ENCODE results near the gene AFF1. TPM values are rescaled to one million over a fixed set of nuclear protein-coding genes. Genes with fewer than 3 reads are reported as not detected.

AFF1 gene
- total RNA-seq, 4 donors from 2014 or later: 72.5 to 128 (median 108) TPM

DNA sequence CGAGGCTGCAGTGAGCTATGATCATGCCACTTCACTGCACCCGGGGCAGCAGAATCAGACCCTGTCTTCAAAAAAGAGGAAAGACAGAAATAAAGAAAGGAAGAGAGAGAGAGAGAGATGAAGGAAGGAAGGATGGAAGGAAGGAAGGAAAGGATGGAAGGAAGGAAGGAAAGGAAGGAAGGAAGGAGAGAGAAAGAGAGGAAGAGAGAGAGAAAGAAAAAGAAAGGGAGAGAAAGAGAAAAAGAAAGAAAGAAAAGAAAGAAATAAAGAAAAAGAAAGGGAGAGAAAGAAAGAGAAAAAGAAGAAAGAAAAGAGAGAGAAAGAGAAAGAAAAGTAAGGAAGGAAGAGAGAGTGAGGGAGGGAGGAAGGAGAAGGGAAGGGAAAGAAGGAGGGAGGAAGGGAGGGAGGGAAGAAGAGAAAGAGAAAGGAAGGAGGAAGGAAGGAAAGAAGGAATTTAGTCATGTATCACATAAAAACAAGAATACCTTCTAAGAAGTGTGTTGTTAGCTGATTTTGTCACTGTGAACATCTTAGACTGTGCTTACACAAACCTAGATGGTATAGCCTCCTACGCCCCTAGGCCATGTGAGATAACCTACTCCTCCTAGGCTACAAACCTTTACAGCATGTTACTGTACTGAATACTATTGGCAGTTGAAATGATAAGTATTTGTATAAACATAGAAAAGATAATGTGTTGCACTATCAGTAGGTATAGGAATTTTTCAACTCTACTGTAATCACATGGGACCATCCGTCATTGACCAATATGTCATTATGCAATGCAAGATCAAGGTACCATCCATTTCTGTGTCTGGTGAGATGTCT lies 17.4 kb upstream of the AFF1 start:
- TF ChIP-seq, protein P1, sequence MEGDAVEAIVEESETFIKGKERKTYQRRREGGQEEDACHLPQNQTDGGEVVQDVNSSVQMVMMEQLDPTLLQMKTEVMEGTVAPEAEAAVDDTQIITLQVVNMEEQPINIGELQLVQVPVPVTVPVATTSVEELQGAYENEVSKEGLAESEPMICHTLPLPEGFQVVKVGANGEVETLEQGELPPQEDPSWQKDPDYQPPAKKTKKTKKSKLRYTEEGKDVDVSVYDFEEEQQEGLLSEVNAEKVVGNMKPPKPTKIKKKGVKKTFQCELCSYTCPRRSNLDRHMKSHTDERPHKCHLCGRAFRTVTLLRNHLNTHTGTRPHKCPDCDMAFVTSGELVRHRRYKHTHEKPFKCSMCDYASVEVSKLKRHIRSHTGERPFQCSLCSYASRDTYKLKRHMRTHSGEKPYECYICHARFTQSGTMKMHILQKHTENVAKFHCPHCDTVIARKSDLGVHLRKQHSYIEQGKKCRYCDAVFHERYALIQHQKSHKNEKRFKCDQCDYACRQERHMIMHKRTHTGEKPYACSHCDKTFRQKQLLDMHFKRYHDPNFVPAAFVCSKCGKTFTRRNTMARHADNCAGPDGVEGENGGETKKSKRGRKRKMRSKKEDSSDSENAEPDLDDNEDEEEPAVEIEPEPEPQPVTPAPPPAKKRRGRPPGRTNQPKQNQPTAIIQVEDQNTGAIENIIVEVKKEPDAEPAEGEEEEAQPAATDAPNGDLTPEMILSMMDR (IDR thresholded peaks at IDR 0.05): no peak
- no peak for TF ChIP-seq POLR2A (IDR thresholded peaks at IDR 0.05)
- no peak overlapping the region for H3K4me3 ChIP-seq
- H3K4me1 ChIP-seq: no peaks in the 10 kb centered on the region
- H3K9me3 ChIP-seq: no peaks in the 10 kb centered on the region
- H3K36me3 ChIP-seq: no peaks in the 10 kb centered on the region
- H3K27ac ChIP-seq: no peak overlapping the region
- DNase-seq: no peak
- H3K27me3 ChIP-seq: no peaks in the 10 kb centered on the region

DNA sequence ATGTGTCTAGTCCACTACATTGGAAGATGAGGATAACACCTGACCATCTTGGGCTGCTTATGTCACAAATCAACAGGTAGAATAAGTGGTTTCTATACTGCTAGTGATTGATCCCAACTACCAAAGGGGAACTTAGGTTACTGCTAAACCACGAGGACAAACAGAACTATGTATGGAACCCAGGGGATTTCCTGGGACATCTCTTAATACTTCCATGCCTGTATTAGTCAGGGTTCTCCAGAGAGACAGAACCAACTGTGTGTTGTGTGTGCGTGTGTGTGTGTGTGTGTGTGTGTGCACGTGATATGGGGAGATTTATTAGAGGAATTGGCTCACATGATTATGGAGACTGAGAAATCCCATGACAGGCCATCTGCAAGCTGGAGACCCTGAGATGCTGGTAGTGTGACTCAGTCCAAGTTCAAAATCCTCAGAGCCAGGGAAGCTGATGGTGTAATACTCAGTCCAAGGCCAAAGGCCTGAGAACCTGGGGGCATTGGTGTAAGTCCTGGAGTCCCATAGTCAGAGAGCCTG lies 16.2 kb upstream of the AFF1 start:
- TF ChIP-seq POLR2A (IDR thresholded peaks at IDR 0.05): no peak
- TF ChIP-seq, protein P1 (IDR thresholded peaks at IDR 0.05): no peak
- Histone ChIP-seq H3K36me3 (no peaks in the 10 kb centered on the region), H3K9me3 (no peaks in the 10 kb centered on the region), H3K27me3 (no peaks in the 10 kb centered on the region), H3K27ac (no peak overlapping the region), H3K4me1 (no peaks in the 10 kb centered on the region), H3K4me3 (no peak overlapping the region)
- no peak for DNase-seq

DNA sequence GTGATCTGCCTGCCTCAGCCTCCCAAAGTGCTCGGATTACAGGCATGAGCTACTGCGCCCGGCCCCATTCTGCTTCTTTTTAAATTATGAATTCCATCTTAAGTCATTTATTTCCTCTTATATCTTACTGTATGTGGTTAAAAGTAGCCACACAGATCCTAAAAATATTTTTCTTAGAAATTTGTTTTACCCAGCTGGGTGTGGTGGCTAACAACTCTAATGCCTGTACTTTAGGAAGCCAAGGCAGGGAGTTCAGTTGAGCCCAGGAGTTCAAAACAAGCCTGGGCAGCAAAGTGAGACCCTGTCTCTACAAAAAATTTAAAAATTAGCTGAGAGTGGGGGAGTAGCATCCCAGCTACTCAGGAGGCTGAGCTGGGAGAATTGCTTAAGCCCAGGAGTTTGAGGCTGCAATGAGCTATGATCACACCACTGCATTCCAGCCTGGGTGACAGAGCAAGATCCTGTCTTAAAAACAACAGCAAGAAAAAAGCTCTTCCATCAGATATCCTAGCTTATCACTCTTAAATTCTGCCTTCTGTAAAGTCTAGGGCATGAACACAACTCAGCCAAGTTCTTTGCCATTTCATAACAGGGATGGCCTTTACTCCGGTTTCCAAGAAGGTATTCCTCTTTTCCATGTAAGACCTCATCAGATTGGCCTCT lies 15.1 kb upstream of the AFF1 start:
- Histone ChIP-seq H3K27ac (no peak overlapping the region), H3K9me3 (no peaks in the 10 kb centered on the region), H3K4me3 (no peak overlapping the region), H3K36me3 (no peaks in the 10 kb centered on the region), H3K4me1 (no peaks in the 10 kb centered on the region), H3K27me3 (no peaks in the 10 kb centered on the region)
- TF ChIP-seq POLR2A (IDR thresholded peaks at IDR 0.05): no peak
- TF ChIP-seq, protein P1 (IDR thresholded peaks at IDR 0.05): no peak
- no peak for DNase-seq

DNA sequence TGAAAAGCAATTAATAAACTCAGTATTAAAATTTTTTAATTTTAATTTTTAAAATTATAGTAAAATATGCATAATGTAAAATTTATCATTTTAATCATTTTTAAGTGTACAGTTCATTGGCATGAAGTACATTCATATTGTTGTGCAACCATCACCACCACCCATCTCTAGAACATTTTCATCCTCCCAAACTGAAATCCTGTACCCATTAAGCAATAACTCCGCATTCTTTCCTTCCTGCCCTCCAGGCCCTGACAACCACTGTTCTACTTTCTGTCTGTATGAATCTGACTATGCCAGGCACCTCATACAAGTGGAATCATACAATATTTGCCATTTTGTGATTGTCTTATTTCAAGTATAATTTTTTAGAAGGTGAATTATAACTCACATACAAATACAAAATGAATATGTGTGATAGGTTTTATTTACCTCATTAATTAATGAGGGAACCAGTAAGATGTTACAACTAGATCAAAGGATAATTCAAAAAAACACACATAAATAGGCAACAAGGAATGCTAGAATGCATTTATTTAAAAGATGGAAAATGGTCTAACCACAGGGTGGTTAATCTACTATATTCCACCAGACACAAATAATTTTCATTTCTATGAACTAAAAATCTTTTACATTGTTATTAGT lies 13.1 kb upstream of the AFF1 start:
- no peak for DNase-seq
- no peak overlapping the region for H3K4me3 ChIP-seq
- peaks cover 0 to 5% (median 0%) of the 10 kb centered on the region in 3 donors for H3K36me3 ChIP-seq
- no peaks in the 10 kb centered on the region for H3K9me3 ChIP-seq
- H3K27me3 ChIP-seq: no peaks in the 10 kb centered on the region
- no peak for TF ChIP-seq POLR2A (IDR thresholded peaks at IDR 0.05)
- TF ChIP-seq, protein P1 (IDR thresholded peaks at IDR 0.05): no peak
- no peak overlapping the region for H3K27ac ChIP-seq
- no peaks in the 10 kb centered on the region for H3K4me1 ChIP-seq

DNA sequence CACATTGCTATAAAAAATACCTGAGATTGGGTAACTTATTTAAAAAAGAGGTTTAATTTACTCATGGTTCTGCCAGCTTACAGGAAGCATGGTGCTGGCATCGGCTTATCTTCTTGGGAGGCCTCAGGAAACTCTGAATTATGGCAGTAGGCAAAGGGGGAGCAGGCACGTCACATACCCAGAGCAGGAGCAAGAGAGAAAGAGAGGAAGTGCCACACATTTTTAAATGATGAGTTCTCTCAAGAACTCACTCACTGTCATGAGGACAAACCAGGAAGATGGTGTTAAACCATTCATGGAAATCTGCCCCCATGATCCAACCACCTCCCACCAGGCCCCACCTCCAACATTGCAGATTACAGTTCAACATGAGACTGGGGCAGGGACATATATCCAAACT lies 10.0 kb upstream of the AFF1 start:
- H3K27ac ChIP-seq: no peak overlapping the region
- no peaks in the 10 kb centered on the region for H3K27me3 ChIP-seq
- H3K36me3 ChIP-seq: peaks cover 0 to 5% (median 0%) of the 10 kb centered on the region in 3 donors
- no peak for TF ChIP-seq POLR2A (IDR thresholded peaks at IDR 0.05)
- TF ChIP-seq, protein P1 (IDR thresholded peaks at IDR 0.05): no peak
- DNase-seq: no peak
- H3K9me3 ChIP-seq: no peaks in the 10 kb centered on the region
- no peaks in the 10 kb centered on the region for H3K4me1 ChIP-seq
- no peak overlapping the region for H3K4me3 ChIP-seq
